SKM-1 (cell line): ENCODE data around the gene ADAMTS18.

Experiments used
- DNase-seq: peaks from one replicate; lab custom pipeline; 2025; ENCODE audit not compliant: unreplicated experiment; lab: John Stamatoyannopoulos, UW

Gene ADAMTS18

DNA sequence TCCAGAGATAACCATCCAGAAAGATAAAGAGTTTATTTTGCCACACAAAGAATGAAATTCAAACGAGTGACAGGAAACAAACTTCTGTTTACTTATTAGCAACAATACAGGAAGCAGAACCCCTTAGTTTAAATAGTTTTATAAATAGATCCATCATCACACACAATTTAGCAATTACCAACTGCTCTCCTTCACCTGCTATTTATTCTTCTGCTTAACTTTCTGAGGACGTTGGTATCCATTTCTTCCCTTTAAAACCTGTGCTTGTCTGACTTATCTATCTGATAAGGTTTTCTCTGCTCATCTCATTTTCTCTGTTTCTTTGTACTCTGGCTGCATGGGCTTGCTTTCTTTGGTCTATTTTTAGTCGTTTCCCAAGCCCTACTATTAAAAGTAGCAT is 4.3 kb upstream of the ADAMTS18 start:
- DNase-seq = no peak

DNA sequence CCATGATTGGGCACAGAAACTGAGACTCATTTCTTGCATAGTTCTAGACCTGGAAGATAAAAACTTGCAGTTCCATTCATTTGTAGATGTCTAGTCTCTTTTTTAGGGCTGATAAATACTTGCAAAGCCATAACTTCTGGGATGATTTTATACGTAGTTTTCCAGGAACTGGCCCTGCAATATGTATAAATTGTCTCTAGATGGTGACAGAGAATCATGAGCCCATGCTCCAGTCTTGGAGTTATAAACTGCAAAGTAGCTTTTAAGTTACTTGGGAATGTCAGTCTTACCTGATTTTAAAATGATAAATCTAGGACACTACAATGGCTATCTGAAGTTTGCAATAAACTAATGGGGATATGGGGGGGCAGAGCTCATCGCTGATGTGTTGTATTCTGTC is 3.0 kb upstream of the ADAMTS18 start:
- DNase-seq = no peak

DNA sequence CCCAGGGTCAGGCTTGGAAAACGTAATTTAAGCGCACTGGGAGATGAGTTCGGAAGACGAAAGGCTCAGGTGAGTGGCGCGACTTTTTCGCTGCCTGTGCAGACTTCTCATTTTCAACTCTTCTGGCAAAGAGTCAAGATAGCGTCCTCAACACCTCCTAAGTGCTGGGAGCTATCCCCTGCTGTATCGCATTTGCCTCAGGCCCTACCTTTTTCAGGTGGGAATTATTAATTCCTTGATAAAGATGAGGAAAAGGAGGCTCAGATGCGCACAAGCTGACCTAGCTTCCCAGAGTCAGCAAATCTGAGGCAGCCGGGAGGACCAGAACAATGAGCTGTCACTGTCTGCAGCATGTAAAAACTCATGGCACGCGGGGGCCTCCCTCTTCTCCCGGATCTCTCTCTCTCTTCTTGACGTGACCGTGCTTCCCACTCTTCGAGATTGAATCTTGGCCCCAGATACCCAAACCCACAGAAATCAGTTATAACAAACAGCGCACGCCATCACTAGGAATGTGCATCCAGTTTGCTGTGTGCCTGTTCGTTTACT is 512 bp upstream of the ADAMTS18 start:
- no peak for DNase-seq

DNA sequence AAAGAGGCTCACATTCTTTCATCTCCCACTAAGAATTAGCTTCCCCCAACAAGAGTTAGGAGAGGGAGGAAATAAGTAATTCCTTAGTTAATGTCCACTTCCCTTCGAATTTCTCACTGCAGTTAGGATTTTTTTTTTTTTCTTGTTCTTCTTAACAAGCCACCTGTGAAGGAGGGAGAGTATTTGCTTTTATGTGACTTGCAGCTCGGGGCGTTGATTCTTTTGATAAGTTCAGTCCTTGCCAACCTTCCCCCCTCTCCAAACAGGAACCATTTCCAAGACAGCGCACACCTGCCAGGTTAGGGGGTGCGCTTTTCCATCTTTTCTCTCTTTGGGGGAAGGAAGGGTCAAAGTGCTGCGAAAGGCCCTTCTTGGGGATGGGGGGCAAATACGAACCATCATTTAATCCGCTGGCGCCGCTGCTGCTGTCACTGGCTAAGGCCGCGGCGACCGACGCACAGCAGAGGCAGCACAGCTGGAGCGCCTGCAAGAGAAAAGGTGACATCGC is 758 bp downstream of the ADAMTS18 start:
- DNase-seq = no peak

DNA sequence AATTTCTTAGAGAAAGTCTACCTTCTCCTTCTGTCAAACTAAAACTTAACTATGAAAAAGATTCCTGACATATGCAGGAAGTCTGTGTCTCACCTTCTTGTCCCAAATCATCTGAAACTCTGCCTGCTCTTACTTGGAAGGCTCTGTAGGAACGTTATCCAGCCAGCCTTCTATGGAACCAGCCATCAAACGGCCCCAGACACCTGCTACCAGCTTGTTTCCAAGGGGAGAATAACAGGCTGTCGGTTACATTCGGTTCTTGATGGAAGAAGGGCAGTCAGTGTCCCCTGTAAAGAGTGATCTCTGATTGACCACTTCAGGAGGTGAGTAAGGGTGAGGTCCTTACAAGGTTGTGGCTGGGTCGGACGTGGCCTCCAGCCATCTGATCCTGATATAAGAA is 1.7 kb downstream of the ADAMTS18 start:
- DNase-seq = no peak

DNA sequence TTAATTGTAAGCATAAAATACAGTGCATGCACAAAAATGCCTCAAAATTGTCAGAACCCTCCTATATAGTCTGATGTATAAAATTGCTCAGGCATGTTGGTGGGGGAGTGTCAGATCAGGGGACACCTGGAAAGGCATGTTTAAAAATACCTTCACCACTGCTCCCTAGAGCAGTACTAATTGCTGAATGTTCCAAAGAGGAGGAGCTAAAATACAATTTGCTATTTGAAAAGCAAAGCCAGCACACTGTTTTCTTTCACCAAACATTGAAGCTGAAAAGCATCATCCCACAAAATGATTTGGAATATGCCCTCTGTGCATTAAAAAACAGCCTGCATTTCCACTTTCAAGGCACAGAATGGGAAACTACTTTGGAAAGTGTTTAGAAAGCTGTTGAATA is 2.6 kb downstream of the ADAMTS18 start:
- DNase-seq = no peak

DNA sequence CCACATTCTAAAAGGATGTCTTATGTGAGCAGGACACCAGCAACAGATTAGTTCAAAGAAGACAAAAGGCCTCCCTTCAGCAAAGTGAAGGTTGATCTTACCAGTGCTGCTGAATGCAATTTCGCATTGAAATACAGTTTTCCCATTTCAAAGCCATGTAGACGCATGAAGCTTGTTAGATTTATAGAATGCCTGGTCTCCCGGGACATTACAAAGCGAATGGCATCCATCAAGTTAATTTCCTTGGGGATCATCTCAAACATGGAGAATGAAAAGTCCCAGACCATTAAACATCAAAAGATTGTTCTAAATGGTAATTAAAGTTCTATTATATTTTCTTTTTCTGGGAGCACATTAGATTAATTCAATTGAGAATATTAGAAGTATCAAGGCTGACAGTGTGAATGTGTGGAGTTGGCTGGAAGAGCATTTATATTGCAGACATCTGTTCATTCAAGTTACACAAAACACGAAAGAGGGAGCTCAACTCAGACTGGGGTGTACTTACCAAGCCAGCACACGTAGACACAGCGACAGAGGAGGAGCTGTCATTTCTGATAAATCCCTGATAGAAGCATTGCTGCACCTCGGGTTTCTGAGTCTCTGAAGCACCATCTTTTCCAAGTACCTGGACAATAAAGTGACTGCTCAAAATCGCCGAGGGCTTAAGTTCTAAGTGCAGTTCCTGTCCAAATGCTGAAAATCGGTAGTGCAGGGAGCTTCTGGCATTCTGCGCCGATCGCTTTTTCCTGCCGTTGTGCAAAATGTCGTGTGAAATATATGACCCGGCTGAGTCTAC is 3.8 kb downstream of the ADAMTS18 start:
- no peak for DNase-seq

DNA sequence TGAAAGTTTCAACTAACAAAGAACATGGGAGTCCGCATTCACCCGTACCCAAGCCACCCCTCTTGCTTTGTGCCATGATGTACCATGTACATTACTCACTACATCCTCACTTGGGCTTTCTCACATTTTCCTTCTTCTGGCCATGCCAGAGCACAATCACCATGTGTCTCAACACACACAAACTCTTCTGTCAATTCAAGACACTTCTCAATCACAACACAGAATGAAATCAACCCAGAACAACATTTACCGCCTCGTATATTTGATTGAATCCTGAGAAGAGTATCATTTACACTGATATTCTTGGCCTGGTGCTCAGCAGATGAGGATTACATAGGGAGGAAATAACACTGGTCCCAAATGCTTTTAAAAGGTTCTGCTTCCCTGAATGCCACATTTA is 4.5 kb downstream of the ADAMTS18 start:
- DNase-seq = no peak

DNA sequence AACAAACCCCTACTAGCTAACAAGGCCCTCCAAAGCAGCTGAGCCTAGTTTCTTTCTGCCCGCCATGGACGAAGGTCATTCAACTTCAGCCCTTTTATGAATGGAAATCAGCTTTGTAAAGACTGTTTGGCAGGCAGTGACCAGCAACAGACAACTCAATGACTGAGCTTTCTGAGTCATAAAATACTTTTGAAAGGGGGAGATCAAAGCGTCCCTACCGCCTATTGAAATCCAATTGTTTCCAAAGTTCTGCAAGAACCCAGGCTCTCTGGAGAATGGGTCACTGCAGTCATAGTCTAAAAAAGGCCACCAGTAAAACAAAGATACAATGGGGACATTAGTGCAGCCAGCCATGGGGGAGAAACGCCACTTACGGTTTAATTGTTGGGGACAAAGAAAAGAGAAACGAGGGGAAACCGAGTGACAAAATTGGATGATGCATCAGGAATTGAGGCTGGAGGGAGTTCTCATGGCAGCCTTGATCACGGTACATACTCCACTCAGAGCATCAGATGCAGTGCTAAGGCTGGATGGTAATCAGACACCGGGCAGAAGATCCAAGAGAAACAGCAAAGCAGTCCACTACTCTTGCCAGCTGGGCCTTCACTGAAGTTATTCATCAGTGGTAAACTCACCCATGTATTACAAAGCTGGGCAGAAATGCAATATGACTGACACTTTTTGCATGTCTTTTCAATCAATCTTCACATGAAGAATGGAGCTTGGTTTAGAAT is 9.8 kb downstream of the ADAMTS18 start:
- no peak for DNase-seq

DNA sequence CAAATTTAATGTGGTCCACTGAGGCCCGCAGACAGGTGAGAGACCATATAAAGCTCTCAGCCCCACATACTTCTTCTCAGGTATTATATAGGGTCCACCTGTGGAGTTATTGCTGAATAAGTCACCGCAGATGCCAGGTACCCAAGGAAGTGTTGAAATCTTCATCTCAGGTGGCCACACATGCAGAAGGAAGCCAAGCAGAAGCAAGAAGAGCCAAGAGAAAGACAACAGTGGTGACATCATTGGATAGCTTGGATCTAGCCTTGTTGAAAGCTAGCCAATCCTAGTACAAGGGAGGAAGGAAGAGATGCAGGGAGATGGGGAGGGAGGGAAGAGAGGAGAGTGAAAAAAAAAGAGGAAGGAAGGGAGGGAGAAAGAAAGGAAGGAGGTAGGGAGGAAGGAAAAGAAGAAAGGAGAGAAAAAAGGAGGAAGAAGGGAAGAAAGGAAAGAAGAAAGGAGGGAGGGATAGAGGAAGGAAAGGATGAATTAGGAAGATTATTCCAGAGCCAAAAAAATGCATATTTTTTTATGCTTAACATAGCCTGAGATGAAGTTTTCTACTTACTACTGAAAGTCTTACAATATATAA is 12.5 kb downstream of the ADAMTS18 start:
- DNase-seq = no peak

DNA sequence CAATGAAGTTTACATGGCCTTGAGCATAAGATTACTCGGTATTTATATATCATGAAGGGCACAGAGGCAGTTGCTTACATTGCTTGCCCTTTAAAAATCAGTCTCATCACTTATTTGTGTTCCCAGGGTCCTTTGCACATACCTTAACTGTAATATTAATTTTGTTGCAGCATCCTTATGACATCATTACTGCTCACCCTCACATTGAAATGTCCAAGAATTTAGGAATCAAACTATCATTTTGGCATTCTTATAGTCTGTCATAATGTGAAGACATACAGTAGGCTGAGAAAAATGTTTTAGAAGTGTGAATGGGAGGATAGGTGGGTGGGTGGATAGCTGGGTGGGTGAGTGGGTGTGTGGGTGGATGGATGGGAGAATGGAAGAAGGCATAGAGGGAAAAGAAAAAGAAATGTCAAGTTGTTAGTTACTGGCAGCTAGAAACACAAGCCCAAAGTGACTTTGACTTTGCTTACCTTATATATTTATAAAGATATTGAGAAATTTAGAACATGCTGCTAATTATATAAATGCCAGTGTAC is 17.8 kb downstream of the ADAMTS18 start:
- DNase-seq = no peak

DNA sequence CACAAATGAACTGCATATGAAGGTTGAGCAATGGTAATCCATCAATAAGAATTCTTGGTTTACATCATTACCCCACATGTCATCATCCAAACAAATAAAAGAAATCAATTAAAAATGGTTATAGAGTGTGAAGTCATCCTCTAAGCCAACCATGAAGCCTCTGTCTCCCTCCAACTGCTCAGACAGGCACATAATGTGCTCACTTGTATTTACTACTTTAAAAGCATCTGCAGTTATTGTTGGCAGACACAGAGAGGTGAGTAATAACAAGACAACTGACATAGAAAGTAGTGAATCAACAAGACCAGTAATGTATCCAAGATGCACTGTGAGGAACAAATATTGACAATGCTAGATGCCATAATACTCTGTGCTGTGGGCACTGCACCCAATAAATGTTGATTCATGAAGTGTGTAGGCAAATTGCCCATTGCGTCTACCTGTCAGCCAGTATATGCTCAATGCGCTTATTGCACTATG is 20.0 kb downstream of the ADAMTS18 start:
- no peak for DNase-seq

DNA sequence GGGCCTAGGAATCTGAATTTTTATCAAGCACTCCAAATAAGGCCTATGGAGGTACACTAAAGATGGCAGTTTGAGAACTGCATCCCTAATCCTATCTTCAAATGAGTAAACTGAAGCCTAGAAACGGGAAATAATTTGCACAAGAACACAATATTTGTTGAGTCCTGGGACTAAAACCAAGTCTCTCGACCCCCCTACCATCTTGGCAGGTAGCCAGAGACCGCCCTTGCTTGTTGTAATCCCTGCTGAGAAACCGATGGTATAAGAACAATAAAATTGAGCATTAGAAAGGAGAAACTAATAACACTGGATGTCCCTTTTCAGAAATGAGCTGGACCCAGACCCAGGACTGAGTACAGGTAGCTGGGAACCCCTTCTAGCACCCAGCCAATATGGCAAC is 24.4 kb downstream of the ADAMTS18 start:
- no peak for DNase-seq

DNA sequence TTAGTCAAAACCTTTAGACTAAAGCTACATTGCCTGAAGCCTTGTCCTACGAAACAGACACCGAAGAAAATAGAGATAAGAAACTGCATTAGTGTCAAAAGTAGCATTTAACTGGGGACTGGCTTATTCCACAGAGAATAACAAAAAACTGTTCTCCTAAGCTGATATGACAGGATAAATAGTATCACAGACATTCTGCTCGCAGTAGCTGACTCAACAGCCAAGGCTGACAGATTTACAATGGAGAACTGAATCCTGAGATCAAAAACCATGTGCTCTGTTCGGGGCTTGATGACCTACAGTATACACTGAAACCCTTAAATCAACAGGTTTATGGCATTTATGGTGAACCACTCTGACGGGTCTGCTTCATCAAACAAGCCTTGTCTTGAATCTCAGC is 25.5 kb downstream of the ADAMTS18 start:
- no peak for DNase-seq

DNA sequence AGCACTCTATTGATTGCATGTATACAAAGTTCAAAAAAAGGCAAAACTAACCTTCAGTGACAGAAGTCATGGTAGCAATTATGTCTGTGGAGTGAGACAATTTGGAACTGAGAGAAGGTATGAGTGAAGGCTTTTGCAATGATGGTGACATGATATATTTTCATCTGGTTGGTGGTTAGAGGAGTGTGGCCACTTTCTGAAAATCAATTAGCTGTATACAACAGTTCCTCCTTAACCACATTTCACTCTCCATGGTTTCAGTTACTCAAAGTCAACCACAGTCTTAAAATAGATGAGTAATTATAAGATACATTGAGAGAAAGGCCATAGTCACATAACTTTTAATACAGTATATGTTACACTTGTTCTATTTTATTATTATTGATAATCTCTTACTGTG is 26.2 kb downstream of the ADAMTS18 start:
- no peak for DNase-seq

DNA sequence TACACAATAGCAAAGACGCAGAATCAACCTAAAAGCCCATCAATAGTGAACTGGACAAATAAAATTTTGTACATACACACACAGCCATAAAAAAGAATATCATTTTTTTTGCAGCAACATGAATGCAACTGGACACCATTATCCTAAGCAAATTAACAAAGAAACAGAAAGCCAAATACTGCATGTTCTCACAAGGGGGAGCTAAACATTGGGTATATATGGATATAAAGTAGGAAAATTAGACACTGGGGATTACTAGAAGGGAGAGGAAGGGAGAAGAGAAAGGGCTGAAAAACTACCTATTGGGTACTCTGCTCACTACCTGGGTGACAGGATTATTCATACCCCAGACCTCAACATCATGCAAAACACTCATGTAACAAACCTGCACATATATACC is 28.2 kb downstream of the ADAMTS18 start:
- no peak for DNase-seq

DNA sequence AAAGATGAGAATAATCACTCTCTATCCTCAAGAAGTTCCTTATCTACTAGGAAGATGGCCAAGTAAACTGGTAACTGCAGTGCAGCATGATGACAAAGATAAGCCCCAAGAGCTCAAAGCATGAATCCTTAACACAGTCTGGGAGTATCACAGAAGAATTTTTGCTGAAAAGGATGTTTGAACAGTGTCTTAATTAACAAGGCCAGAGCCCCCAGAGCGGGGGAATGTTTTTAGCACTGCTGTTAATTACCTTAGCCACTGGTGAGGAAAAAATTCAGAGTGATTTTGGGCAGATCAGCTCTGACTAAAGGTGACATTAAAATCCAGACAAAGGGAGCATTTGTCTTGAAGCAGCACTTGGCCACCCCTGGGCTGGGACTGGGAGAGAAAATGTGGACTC is 30.1 kb downstream of the ADAMTS18 start:
- no peak for DNase-seq

DNA sequence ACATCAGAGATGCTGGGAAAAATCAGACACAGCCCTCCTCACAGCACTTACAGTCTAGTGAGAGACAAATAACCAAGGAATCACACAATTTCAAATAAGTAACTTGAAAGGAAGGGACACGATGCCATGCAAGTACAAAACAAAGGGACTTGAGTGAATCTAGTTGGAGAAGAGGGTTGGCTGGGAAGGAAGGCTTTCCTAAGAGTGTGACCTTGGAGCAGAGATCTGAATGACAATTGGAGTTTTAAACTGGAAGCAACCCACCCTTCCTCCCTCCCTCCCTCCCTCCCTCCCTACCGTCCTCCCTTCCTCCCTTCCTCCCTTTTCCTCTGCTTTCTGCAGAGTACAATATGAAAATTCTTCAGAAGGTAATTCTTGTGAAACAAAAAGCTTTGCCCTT is 31.1 kb downstream of the ADAMTS18 start:
- no peak for DNase-seq

DNA sequence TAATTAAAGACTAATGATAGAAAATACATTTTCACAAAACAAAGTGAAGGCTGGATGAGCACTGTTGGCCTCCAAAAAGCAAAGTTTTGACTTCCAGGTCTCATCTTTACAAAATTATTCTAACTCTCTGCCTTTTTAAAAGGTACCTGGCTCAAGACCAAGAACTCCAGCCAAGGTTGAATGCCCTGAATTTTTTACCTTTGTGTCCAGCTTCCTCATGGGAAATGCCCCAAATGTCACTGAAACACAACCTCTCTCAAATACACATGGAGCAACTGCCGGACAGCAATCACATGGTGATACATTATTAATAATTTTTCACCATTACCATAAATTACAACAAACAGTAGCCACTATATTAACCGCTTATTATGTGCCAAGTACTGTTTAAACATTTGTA is 32.2 kb downstream of the ADAMTS18 start:
- no peak for DNase-seq

DNA sequence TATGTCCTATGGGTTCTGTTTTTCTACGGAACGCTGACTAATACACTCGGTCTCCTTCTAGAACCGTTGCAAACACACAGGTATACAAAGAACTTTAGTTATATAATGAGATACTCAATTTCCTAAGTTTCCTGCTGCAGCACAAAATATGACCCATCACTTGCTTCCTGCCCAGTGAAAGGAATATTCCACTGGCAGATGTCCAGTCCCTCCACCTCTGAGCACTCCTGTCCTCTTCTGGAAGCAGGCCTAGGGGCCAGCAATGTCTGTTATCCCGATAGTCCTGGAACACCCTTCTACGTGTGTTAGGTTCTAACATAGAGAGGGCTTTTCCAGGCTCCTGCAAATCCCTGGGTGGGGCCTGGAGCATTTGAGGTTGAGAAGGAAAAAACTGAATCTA is 32.7 kb downstream of the ADAMTS18 start:
- DNase-seq = no peak

DNA sequence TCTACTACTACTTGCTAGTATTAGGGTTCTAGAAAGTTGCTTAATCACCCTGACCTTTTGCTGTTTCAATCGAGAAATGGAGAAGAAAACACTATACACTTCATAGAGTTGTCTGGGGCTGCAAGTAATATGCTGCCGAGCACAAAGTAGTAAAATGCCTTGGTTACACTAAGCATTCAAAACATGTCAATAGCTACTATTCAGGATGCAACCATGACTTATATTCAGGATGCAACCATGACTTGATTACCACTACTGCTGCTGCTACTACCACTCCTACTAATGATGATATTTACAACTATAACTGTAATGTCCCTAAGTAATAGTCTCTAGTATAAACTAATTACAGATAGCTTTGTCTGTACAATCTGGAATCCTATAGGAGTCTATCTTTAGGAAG is 35.3 kb downstream of the ADAMTS18 start:
- no peak for DNase-seq
